ENCODE data around the gene C9orf85.
"Not testable (repeated sequence)": the region's sequence is repeated elsewhere in the genome, so short reads cannot be mapped to it uniquely, and the experiment has no call there.

The C9orf85 gene

GRCh38 chr9:71931166-71931565 is 19.7 kb downstream of the C9orf85 start:
- TF ChIP-seq, protein P1, sequence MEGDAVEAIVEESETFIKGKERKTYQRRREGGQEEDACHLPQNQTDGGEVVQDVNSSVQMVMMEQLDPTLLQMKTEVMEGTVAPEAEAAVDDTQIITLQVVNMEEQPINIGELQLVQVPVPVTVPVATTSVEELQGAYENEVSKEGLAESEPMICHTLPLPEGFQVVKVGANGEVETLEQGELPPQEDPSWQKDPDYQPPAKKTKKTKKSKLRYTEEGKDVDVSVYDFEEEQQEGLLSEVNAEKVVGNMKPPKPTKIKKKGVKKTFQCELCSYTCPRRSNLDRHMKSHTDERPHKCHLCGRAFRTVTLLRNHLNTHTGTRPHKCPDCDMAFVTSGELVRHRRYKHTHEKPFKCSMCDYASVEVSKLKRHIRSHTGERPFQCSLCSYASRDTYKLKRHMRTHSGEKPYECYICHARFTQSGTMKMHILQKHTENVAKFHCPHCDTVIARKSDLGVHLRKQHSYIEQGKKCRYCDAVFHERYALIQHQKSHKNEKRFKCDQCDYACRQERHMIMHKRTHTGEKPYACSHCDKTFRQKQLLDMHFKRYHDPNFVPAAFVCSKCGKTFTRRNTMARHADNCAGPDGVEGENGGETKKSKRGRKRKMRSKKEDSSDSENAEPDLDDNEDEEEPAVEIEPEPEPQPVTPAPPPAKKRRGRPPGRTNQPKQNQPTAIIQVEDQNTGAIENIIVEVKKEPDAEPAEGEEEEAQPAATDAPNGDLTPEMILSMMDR (conservative IDR thresholded peaks at IDR 0.05) = no peak
- H3K27ac ChIP-seq = no peak overlapping the region

DNA sequence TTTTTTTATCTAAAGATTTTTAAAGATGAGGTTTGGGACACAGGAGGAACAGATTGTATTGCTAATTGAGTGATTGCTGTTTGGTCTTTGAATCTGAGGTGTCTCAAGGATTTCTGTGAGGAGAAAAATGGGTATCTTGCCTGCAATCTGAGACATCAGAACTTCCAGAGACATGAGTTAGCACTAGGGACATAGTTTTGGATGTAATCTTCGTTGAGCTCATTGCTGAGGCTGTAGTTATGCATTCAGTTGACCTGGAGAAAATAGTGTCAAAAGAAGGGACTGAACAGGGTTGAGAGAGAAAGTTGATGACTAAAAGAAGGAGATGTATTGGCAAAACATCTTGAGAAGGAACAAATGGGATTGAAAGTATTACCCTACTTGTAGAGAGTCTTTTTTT is 24.6 kb downstream of the C9orf85 start:
- no peak overlapping the region for H3K27ac ChIP-seq
- TF ChIP-seq, protein P1 (conservative IDR thresholded peaks at IDR 0.05) = no peak

GRCh38 chr9:71937070-71937625 is 25.7 kb downstream of the C9orf85 start:
- TF ChIP-seq, protein P1 (conservative IDR thresholded peaks at IDR 0.05) = no peak
- H3K27ac ChIP-seq = no peak overlapping the region

DNA sequence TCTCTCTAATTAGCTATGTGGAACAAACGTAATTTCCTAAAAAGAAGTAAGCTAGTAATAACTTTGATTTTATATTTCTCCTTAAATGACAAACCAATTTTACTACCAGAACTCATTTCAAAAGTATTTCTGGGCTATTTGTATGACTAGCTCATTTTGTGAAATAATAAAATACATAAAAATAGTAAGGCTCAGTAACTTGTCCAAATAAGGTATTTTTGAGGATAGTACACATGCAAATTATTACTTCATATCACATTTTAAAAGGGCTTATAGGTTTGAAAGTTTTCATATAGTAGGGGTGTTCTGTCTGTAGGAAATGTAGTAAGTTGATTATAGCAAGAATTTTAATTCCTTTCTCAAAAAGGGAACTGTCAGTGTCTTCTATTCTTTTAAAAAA is 26.5 kb downstream of the C9orf85 start:
- no peak overlapping the region for H3K27ac ChIP-seq
- TF ChIP-seq, protein P1 (conservative IDR thresholded peaks at IDR 0.05) = no peak

- H3K27ac ChIP-seq = no peak overlapping the region
These were observed 29.7 kb downstream of the C9orf85 start for GRCh38 chr9:71941060-71941568.

DNA sequence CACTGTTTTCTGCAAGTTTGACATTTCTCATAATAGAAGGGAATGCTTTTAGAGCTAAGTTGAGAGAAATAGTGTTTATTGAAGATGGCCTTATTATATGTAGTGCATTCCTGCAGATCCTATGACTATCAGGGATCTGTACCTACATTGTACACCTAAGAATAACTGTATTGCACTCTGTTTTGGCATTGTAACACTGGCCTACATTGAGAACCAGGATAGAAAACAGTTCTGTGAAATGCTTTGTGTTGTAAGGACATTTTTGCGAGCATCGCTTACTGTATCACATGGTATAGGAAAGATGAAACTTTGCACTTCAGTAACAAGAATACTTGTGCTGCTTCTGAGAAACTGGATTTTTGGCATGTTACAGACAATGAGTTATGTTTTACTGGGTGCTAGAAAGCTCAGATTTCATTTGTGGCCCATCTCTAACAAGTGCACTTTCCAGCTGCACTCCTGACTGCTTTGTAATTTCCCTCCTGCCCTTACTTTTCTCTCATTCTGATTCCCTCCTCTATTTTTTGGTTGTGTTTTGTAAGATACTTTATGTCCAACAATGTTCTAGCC is 30.6 kb downstream of the C9orf85 start:
- TF ChIP-seq, protein P1 (conservative IDR thresholded peaks at IDR 0.05) = no peak
- H3K27ac ChIP-seq = no peak overlapping the region

More at GRCh38 chr9:71941060-71941568, 29.7 kb downstream of the C9orf85 start:
- TF ChIP-seq, protein P1 (conservative IDR thresholded peaks at IDR 0.05) = no peak

DNA sequence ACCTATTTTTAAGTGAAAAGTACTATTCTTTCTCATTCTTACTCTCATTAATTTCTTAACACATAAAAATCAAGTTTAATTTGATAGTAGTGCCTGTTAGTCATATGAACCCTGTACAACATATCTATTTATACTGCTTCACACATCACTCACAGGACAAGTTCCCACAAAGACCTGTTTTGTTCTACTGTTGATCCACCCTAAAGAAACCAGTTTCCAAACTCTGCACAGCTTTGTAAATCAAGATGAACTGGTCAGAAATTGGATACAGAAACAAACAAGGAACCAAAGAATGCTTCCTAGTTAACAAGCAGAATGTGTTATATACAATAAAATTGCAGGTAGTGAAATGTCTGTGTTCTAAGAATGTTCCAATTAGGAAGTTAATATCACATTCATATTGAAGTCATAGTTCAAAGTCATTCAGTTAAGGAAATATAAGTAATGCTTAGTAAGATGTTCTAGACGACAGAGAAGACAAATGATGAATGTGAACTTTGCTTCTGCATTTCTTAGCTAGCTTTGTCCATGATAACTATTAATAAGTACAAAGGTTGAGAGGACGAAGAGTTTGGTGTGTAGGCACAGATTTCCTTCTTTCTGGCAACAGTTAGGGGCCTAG is 33.4 kb downstream of the C9orf85 start:
- TF ChIP-seq, protein P1 (conservative IDR thresholded peaks at IDR 0.05) = no peak
- peak overlapping the region; percentile 1; the same call in 1 of the 2 replicates for H3K27ac ChIP-seq

- H3K27ac ChIP-seq = not testable (repeated sequence)
These were observed 43.2 kb downstream of the C9orf85 start for GRCh38 chr9:71954652-71955051.

Data from VCaP (cell line).